Thoracic aorta (tissue), 2 donors: ENCODE data around the gene TRA2A. TPM values are rescaled to one million over a fixed set of nuclear protein-coding genes. Genes with fewer than 3 reads are reported as not detected.

ENCODE experiments used
- ATAC-seq: fragments of 150-250 bp; one replicate; pipeline ENCODE4 v1.8.0; 2017; ENCODE audit warnings: low read depth; ENCODE audit not compliant: insufficient number of reproducible peaks, low FRiP score
- DNase-seq: peaks from one replicate; pipeline ENCODE4 v3.0.0-alpha.2; 2020; ENCODE audit warnings: low spot score
- H3K27ac ChIP-seq, 2 donors: fragments of 200-600 bp; sonication (generic); 1 replicate in 1 of 2; 2 replicates in 1 of 2; pipeline ENCODE4 v1.5.1; 2016; ENCODE audit warnings: mild to moderate bottlenecking in 2 of 2, moderate library complexity in 2 of 2
- H3K27me3 ChIP-seq: fragments of 200-600 bp; sonication (generic); replicated peaks from 2 replicates; pipeline ENCODE4 v1.6.0; 2016; ENCODE audit warnings: mild to moderate bottlenecking; ENCODE audit not compliant: insufficient read depth
- H3K36me3 ChIP-seq: fragments of 200-600 bp; sonication (generic); one replicate; pipeline ENCODE4 v1.5.1; 2016
- H3K4me1 ChIP-seq, 2 donors: fragments of 200-600 bp; sonication (generic); 1 replicate in 1 of 2; 2 replicates in 1 of 2; pipeline versions ENCODE4 v1.5.1 to v1.6.0; 2016; ENCODE audit warnings: low read depth in 2 of 2, mild to moderate bottlenecking in 1 of 2; ENCODE audit not compliant: control insufficient read depth in 1 of 2
- H3K4me3 ChIP-seq: fragments of 200-600 bp; sonication (generic); 2 replicates; pipeline ENCODE4 v1.5.1; 2016; ENCODE audit warnings: mild to moderate bottlenecking
- H3K9me3 ChIP-seq: fragments of 200-600 bp; sonication (generic); 2 replicates; pipeline ENCODE4 v1.5.1; 2016
- CTCF ChIP-seq: fragments of 200-600 bp; sonication (generic); IDR thresholded peaks from one replicate; pipeline ENCODE4 v1.5.1; 2019; ENCODE audit warnings: antibody characterized with exemption
- total RNA-seq, 2 donors: library from RNA; depleted of rRNA; stranded (reverse); fragments of >200 nt; gene quantifications; one replicate each; pipeline versions ENCODE4 v1.1.0 to v1.2.3, GENCODE V29; 2016

The TRA2A gene
- total RNA-seq, 2 donors from 2014 or later = 23.0 to 55.0 TPM

- no peak for TF ChIP-seq CTCF
- Histone ChIP-seq H3K4me1 (peaks cover 33 to 46% of the 10 kb centered on the region in 2 donors), H3K27ac (peak overlapping the region in 1 of 2 donors; percentile 8), H3K4me3 (no peak overlapping the region), H3K9me3 (no peaks in the 10 kb centered on the region), H3K27me3 (peaks cover 79% of the 10 kb centered on the region), H3K36me3 (no peaks in the 10 kb centered on the region)
- no peak for DNase-seq
- no peak for ATAC-seq
Observed at GRCh38 chr7:23472046-23472445, 59.7 kb downstream of the TRA2A start.

GRCh38 chr7:23471106-23471859, 60.5 kb downstream of the TRA2A start:
- Histone ChIP-seq H3K27ac (no peak overlapping the region), H3K4me1 (peaks cover 33 to 46% of the 10 kb centered on the region in 2 donors), H3K36me3 (no peaks in the 10 kb centered on the region), H3K27me3 (peaks cover 72% of the 10 kb centered on the region), H3K9me3 (no peaks in the 10 kb centered on the region), H3K4me3 (peak overlapping the region; percentile 61)
- TF ChIP-seq CTCF = no peak
- no peak for ATAC-seq
- DNase-seq = no peak

GRCh38 chr7:23470330-23471105, 61.3 kb downstream of the TRA2A start, which contains the start of gene IGF2BP3:
Gene IGF2BP3, minus strand, starts transcription at chr7:23470491. Its CDS starts 381 bp downstream, at chr7:23470110.
- no peak for TF ChIP-seq CTCF
- H3K9me3 ChIP-seq = no peaks in the 10 kb centered on the region
- peaks cover 66% of the 10 kb centered on the region for H3K27me3 ChIP-seq
- H3K27ac ChIP-seq = no peak within 1 kb of the TSS
- peaks cover 33 to 46% of the 10 kb centered on the region in 2 donors for H3K4me1 ChIP-seq
- no peaks in the 10 kb centered on the region for H3K36me3 ChIP-seq
- ATAC-seq = no peak
- DNase-seq = no peak
- peak within 1 kb of the TSS; percentile 61 for H3K4me3 ChIP-seq

GRCh38 chr7:23469961-23470250, 61.9 kb downstream of the TRA2A start:
- Histone ChIP-seq H3K4me1 (peaks cover 33 to 46% of the 10 kb centered on the region in 2 donors), H3K27ac (no peak overlapping the region), H3K9me3 (no peaks in the 10 kb centered on the region), H3K27me3 (peaks cover 60% of the 10 kb centered on the region), H3K4me3 (peak overlapping the region; percentile 61), H3K36me3 (no peaks in the 10 kb centered on the region)
- ATAC-seq (no peak), DNase-seq (no peak)
- no peak for TF ChIP-seq CTCF
